Muscle of back (tissue), 13 donors: Measurements from ENCODE around the gene IGSF11. TPM values are rescaled to one million over a fixed set of nuclear protein-coding genes. Genes with fewer than 3 reads are reported as not detected.
"Not testable (repeated sequence)": the region's sequence is repeated elsewhere in the genome, so short reads cannot be mapped to it uniquely, and the experiment has no call there.

Experiments used
- DNase-seq, 3 donors: peaks; one replicate each; pipeline versions ENCODE4 v3.0.0 to v3.0.0-alpha.2; 2013
- long read RNA-seq, 9 donors: transcript quantifications; one replicate each; lab custom pipeline, GENCODE V29; 2026
- polyA plus RNA-seq, 10 donors: library from polyadenylated mRNA; unstranded; fragments of 120-200 nt; gene quantifications; one replicate each; pipeline ENCODE4 v1.2.1, GENCODE V29; 2013; ENCODE audit not compliant: insufficient read length in 10 of 10

IGSF11 gene, protein sequence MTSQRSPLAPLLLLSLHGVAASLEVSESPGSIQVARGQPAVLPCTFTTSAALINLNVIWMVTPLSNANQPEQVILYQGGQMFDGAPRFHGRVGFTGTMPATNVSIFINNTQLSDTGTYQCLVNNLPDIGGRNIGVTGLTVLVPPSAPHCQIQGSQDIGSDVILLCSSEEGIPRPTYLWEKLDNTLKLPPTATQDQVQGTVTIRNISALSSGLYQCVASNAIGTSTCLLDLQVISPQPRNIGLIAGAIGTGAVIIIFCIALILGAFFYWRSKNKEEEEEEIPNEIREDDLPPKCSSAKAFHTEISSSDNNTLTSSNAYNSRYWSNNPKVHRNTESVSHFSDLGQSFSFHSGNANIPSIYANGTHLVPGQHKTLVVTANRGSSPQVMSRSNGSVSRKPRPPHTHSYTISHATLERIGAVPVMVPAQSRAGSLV
- polyA plus RNA-seq = 1 to 10 TPM in 9 of 10 donors, under 1 TPM in 1; 0.98 to 6.2 (median 3.0) TPM
- long read RNA-seq, donor 1 = 0 reads
- long read RNA-seq, donor 2 = 0 reads
- long read RNA-seq, donor 3 = 0 reads
- long read RNA-seq, donor 4 = 0 reads
- long read RNA-seq, donor 5 = 0 reads
- long read RNA-seq, donor 6, partial matches to known transcripts = 0 of 2 reads
- long read RNA-seq, donor 6, other reads (novel, unspliced or antisense) = 0 of 2 reads
- long read RNA-seq, donor 7 = 0 reads
- long read RNA-seq, donor 8 = 0 reads
- long read RNA-seq, donor 9 = 0 reads

DNA sequence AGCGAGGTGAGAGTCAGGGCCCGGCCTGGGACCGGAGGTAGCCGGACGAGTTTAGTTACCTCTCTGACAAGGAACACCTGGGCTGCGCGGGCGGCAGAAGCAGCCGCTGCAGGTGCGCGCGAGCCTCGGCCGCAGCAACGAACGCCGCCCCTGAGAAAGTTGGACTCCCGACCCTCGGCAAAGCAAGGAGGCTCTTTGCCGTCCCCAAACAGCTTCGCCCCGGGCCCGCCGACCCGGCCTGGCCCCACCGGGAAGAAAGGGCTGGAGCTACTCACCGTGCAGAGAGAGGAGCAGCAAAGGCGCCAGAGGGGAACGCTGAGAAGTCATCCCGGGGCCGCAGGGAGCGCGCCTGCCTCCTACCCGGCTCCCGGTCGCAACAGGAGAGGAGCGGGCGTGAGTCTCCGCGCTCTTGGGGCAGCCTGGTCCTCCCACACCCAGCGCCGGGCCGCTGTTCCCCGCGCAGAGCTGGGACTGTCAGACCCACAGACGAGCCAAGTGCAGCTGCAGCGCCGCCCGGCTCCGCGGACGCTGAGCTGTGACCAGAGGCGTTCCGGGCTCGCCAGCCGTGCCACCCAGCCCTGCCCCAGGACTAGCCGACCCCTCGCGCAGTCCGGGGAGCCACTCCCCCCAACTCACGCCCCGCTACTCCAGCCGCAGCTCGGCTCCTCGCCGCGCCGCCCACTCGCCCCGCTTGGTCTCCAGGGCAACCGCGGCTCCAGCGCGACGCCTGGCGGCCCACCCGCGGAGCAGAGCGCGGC lies at the start of gene IGSF11:
Gene IGSF11, minus strand, starts transcription at position 591 of the 758 bp plus-strand sequence. Its CDS starts 264 bp downstream, at position 327.
- DNase-seq = peak; percentile 37 to 89 (median 69)

- no peak for DNase-seq
Measured at GRCh38 chr3:119080364-119080763, 45.7 kb upstream of the IGSF11 start.

DNA sequence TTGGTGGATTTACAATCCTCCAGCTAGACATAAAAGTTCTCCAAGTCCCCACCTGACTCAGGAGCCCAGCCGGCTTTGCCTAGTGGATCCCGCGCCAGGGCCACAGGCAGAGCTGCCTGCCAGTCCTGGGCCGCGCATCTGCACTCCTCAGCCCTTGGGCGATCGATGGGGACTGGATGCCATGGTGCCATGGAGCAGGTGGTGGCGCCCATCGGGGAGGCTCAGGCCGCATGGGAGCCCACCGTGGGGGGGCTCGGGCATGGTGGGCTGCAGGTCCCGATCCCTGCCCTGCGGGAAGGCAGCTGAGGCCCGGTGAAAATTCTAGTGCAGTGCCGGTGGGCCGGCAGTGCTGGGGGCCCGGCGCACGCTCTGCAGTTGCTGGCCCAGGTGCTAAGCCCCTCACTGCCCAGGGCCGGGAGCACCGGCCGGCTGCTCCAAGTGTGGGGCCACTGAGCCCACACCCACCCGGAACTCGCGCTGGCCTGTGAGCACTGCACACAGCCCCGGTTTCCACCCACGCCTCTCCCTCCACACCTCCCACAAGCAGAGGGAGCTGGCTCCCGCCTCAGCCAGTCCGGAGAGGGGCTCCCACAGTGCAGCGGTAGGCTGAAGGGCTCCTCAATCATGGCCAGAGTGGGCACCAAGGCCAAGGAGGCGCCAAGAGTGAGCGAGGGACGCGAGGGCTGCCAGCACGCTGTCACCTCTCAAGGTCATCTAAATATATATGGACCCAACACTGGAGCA lies 38.8 kb upstream of the IGSF11 start:
- no peak for DNase-seq

- not testable (repeated sequence) for DNase-seq
Measured at GRCh38 chr3:119072451-119072850, 37.8 kb upstream of the IGSF11 start.

DNA sequence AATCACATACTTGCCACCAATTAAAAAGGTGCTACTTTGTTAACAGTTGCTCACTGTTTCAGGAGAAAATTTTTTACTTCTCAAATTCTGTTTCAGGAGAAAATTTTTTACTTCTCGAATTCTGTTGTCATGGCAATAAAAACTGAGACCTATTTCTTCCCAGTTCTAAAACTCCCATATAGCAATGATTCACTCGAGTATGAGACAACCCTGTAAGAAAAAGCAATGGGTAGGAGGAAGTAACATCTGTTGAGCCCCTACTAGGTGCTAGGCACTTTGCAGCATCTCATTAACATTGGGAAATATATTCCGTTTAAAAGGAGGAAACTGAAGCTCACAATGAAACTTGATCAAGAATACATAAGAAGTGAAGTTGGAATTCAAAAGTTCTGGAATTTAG lies 35.1 kb upstream of the IGSF11 start:
- DNase-seq = no peak

DNA sequence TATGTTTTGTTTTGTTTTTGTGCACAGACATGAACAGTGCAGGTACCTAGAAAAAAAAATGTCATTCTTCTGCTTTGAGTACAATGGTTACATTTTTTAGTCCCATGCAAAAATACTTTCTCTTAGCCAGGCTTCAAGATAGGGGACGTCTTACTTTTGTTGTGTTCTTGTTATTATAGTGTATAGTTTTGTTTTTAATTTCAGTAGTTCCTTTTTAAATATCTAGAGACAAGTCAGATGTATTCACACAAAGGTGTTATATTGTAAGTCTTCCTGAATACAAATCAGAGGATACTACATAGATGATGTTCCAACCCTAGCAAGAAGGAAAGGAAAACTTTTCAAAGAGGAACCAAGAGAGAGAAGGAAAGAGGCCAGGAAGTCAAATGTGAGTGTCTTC lies 28.8 kb upstream of the IGSF11 start:
- no peak for DNase-seq

- DNase-seq = no peak
Measured at GRCh38 chr3:119062892-119063291, 28.2 kb upstream of the IGSF11 start.

- DNase-seq = no peak
Measured at GRCh38 chr3:119044593-119044992, 9.9 kb upstream of the IGSF11 start.

DNA sequence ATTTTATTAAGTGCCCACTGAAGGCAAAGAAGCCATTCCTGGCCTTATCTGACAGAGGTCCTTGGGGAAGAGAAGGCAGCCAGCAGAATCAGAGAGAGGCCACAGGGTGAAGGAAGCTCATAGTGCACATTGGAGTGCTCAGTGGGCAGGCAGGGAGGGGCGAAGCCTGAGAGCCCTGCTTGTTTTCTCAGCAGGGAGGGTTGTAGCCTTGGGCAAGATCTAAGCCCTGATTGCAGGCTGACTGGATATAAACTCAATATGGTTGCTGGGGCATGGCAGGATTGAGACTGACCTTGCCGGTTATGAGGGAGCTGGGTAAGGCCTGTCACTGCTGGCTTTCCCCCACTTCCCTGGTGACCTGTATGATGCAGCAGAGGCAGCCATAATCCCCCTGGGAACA lies 7.5 kb upstream of the IGSF11 start:
- DNase-seq = no peak

DNA sequence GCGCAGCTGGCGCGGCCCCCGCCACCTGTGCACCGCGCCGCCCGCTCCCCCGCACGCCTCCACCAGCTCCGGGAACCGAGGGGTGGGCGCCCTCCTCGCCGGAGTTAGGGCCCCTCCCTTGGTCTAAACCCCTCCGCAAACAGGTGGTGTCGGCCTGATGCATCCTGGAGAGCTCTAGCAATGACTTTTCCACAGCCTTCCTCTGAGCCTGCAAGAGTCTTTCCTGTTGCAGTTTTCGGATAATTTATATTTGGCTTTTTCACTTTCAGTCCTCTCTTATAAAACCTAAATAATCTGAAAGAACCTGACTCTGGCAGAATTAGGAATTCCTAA lies 334 bp upstream of the IGSF11 start:
- DNase-seq = no peak

- DNase-seq = no peak
Measured at GRCh38 chr3:119033393-119034255, 1.0 kb downstream of the IGSF11 start.

- no peak for DNase-seq
Measured at GRCh38 chr3:119025171-119025795, 9.4 kb downstream of the IGSF11 start.

- DNase-seq = no peak
Measured at GRCh38 chr3:119019767-119020518, 14.7 kb downstream of the IGSF11 start.

GRCh38 chr3:119018690-119019463 lies 15.8 kb downstream of the IGSF11 start:
- no peak for DNase-seq

DNA sequence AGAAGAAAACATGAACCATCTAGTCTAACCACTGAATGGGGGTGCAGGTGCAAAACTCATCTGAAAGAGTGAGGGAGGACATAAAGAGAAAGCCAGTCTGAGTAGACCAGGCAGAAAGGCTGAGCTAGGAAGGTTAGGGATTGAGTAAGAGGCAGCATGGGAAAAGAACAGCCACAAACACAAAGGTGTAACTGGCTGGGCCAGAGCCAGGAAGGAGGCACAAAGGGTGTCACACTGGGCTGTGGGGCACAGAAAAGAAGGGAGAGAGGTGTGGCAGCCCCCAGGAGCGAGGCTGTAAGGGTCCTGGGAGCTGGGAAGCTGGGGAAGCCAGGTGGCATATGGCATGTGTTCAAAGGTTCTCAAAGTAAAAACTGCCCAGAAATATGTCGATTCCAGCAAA lies 18.7 kb downstream of the IGSF11 start:
- DNase-seq = no peak

- no peak for DNase-seq
Measured at GRCh38 chr3:119013951-119014350, 20.7 kb downstream of the IGSF11 start.

- no peak for DNase-seq
Measured at GRCh38 chr3:119011528-119011927, 23.1 kb downstream of the IGSF11 start.

- no peak for DNase-seq
Measured at GRCh38 chr3:118997190-118997589, 37.5 kb downstream of the IGSF11 start.

DNA sequence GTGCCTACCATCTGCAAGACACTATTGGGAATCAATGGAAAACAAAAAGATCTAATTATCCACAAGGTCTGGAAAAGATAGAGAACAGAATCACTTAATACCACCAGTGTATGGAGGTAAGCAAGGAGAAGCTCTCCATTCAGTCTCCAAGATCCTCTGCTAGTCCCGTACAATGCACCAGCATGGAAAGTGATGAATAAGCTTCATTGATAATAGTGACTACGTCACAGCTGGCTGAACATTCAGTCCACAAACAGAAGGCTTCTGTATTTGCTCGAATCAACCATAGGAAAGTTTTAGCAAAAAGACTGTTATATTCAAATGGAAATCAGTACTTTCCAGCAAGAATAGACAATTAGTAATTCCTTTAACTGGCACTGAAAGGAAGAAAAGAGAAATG lies 42.9 kb downstream of the IGSF11 start:
- DNase-seq = no peak
